HG02571 (cell line): ENCODE results near the gene ADAMTS2.

Source experiments
- ATAC-seq: cut with Tn5 transposase; IDR thresholded peaks from one replicate; pipeline ENCODE4 v1.9.1; 2021; ENCODE audit warnings: mild to moderate bottlenecking, moderate library complexity; ENCODE audit not compliant: unreplicated experiment

ADAMTS2 gene

DNA sequence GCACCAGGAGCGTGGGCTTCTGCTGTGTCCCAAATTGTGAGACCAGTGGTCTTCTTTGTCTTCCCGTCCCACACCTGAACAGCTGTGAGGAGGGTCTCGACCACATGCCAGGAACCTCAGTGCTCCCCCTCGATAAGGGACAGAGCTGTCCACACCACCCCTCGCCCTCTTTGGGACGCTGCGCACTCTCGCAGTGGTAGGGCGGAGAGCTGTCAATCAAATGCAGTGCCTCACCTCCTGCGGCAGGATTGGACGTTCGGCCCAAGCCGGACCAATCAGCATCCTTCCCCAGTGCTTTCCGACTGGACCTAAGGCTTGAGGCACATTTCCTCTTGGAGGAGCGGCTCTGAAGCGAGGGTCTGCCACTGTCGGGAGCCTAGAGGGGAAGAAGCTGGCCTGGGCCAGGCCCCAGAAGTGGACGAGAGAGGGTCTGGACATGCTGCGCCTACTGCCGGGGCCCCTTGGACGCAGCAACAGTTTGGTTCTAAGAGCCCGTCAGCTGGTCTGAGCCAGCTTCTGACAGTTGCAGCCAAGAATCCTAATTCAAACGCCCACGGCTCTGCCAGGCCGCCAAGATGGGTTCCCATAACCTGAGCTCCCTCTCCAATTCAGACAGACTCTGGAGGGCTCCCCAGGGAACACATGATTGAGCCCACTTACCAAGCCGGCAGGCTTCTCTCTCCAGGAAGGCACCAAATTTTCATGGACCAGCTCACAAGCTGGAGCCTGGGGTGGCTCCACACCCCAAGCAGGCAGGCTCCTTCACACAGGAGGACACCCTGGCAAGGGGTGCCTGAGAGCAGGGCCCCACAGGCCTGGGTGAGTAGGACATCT lies 28.1 kb upstream of the ADAMTS2 start:
- no peak for ATAC-seq

DNA sequence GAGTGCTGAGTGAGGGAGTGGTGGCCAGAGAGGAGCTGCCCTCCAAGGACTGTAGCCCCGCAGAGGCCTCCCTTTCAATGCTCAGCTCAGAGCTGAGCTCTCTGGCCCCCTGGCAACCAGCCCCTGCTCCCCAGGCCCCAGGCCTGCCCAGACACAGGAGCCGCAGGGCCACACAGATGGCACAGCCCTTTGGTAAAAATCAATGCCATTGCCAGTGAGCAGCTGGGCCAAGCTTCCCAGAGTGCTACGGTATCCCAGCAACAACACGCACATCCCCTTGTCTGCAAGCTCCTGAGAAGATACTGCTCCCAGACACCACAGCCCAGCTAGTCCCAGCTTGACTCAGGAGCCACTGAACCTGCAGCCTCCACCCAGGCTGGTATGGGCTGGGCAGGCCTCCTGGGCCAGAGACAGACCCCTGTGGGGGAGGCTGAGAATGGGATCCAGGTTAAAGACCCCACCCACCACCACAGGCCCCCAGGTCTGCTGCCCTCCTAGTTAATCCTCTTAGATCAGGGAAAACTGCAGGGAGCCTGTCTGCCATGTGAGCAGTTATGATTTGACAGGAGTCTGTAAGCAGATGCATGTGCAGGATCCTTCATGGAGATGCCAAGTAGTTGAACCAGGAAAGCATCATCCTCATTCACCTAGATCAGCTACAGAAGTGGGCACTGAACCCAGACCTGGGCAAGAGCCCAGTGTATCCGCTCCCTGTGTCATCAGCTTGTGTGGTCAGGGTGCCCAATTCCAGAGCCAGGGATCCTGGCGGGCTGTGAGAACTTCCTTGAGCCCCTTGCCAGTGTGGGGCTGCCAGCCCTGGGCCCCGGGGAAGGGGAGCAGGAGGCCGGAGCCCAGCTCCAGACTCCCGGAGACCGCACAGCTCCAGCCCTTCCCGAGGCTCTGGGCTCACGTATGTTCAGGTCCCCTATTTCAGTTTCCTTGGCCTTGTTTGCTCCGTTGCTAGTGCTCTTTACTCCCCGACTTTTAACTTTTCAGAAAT lies 26.7 kb upstream of the ADAMTS2 start:
- ATAC-seq, result no peak

DNA sequence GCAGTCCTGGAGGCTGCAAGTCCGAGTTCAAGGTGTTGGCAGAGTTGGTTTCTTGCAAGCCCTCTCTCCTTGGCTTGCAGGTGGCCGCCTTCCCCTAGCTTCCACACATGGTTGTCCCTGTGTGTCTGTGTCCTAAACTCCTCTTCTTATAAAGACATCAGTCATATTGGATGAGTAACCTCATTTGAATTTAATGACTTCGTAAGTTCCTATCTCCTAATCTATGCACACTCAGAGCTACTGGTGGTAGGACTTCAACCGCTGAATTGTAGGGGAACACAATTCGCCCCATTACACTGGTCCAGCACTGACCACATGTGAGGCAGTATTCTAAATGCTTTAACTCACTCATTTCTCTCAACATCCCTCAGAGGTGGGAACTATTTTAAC lies 25.9 kb upstream of the ADAMTS2 start:
- no peak for ATAC-seq

DNA sequence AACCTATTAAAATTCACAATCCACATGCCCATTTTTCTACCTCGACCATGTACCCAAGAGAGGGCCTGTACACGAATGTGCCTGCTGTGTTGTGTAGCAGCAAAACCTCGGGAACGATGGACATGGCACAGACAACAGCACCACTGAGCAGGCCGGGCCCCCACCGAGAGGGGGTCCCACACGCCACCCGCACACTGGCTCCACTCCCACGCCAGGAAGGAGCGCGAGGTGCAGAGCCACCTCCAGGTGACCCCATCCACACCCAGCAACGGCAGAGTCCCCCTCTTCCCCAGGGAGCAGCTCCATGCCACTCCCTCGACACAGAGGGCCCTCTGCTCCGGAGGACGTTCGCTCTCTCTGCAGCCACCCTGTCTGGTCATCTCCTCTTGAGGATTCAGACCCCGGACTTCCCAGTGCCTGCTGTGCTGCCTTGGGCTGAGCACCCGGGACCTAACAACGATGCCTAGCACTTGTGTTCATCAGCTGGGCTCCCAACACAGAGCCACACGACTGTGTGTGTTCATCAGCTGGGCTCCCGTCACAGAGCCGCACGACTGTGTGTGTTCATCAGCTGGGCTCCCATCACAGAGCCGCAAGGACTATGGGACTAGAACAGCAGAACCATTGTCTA lies 25.3 kb upstream of the ADAMTS2 start:
- ATAC-seq, result no peak

DNA sequence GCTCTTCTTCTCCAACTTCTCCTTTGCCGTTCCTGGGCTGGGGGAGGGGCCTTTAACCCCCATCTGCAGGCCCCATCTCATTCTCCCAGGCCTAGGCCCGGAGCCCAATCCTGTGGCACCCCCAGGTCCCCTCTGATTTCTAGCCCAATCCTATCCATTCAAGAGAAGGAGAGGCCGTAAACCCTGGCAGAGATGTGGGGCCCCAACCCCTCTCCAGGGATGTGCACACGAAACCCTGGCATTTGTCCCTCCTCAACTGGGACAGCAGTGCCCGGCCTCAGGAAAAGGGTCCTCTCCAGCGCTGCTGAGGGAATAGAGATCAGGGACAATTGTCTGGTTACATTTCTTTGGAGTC lies 24.2 kb upstream of the ADAMTS2 start:
- no peak for ATAC-seq

DNA sequence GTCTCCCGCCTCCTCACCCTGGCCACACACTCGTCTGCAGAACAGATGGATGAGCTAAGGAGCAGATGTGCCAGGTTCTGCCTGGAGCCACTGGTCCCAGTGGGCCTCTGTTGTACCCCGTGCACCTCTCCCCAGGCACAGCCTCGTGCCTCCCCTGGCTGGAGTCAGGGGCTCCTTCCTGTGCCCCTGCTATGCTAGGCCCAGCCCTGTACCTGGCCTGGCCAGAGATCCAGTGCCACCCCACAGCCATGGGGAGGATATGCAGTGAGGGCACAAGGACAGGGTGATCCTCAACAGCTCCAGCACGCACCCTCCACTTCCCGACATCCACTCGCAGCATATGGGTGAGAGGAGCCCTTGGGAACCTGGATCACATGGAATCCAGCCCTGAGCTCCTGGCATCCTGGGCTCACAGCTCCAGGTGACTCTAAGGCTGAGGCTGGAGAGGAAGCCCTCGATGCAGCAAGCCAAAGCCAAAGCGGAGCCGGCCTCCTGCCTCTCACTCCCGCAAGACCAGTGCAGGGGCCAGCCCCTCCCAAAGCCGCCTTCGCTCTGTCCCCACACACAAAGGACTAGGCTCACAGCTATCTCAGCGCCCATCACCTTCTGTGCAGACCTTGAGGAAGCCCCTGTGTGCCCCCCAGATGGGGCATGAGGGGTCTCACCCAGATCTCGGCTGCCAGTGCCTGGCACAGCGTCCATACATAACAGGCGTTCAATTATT lies 23.7 kb upstream of the ADAMTS2 start:
- ATAC-seq, result no peak

DNA sequence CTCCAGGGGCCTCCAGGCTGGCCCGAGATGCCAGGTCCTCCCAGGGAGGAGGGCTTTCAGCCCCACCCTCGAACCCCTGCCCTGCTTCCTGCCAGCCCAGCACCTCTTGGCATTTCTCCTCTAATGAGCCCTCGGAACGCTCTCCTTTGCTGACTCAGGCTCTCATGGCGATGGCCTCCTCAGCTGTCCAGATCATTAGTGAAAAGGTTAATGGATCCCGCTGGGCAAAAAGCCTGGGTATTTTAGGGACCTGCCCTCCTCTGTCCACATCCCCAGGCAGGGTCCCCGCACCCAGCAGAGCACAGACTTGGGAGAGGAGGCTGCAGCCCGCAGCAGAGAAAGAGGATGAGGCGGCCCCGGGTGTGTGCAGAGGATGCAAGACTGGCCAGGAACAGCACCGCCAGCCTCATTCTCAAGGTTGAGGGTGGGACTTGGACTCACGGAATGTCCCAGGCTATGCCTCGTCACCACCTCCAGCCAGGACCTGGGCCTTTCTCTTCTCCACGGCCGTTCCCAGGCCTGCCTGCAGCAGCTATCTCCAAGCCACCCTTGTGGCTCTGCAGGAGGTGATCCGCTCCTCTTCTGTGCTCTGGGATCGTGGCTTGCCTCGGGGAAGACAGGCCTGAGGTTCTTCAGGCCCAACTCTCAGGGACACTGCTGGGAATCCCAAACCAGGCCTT lies 23.0 kb upstream of the ADAMTS2 start:
- ATAC-seq, result no peak

- no peak for ATAC-seq
Observed at GRCh38 chr5:179367491-179367890, 22.2 kb upstream of the ADAMTS2 start.

GRCh38 chr5:179362355-179362754 lies 17.1 kb upstream of the ADAMTS2 start:
- no peak for ATAC-seq

GRCh38 chr5:179361037-179361603 lies 15.9 kb upstream of the ADAMTS2 start:
- no peak for ATAC-seq

GRCh38 chr5:179357031-179357430 lies 11.8 kb upstream of the ADAMTS2 start:
- ATAC-seq, result no peak

DNA sequence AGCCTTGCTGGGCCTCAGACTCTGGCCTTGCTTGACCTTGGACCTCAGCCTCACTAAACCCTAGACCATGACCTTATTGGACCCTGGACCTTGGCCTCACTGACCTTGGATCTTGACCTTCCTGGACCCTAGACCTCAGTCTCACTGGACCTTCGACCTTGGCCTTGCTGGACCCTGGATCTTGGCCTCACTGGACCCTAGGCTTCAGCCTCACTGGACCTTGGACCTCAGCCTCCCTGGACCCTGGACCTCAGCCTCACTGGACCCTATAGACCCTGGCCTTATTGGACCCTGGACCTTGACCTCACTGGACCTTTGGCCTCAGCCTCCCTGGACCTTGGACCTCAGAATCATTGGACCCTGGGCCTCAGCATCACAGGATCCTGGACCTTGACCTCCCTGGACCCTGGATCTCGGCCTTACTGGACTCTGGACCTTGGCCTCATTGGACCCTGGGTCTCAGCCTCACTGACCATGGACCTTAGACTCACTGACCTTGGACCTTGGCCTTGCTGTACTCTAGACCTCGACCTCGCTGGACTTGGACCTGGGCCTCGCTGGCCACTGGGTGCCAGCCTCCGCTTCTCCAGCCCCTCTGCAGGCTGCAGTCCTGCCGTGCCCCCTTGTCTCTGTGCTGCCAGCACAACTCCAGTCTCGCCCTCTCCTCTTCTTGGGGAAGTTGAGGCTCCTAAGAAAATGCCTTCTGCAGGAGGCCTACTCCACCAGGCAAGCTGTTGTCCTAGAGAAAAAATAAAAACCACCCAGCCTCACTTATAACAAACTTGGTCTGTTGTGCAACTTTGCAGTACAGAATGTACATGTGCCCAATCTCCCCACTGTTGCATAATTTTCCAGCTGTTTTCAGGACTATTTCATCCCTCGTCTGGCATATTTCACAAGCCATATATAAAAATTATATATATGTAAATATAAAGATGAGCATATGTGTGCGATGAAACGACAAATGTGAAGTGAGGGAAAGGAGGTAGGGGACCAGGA lies 11.0 kb upstream of the ADAMTS2 start:
- no peak for ATAC-seq

GRCh38 chr5:179354305-179354882 lies 9.1 kb upstream of the ADAMTS2 start:
- no peak for ATAC-seq

- ATAC-seq, result no peak
Observed at GRCh38 chr5:179348843-179349242, 3.6 kb upstream of the ADAMTS2 start.

DNA sequence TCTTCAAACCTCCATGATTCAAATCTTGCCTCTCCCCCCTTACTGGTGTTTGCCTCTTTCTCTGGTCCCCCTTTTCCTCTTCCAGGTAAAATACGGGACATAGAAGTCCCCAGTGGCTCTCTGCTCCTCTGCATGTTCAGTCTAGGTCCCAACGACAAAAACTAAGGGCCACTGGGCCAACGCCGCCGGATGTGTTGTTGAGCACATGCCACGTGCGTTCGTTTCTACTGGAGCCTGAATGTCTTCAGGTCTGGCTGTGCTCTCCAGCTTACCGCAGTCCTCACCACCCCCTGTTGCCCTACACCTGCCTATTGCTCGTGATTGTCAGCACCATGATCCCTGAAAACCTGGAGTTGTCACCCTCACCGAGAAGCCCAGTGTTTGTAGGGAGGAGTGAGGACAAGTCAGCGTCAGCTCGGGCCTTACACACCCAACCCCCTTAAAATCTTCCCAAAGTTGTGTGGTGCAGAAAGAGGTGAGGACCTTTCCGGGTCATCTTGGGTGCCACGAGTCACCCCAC lies 2.8 kb upstream of the ADAMTS2 start:
- ATAC-seq, result no peak

DNA sequence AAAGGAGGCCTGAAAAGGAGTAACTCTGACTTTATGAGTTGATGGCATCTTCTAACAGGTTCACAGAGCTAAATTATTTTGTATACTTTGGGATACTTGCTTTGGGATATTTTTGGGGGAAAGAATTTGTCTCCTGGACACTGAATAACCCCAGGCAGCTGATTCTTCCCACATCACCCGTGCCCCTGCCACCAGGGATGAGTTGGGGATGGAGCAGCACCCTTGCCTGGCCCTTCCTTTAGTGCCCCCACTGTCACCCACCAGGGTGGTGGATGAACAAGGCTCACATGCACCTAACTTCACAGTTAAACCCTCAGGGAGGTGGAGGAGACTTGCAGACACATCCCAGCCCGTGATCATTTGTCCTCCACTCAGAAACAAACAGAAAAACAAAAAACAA lies 2.3 kb upstream of the ADAMTS2 start:
- ATAC-seq, result no peak

DNA sequence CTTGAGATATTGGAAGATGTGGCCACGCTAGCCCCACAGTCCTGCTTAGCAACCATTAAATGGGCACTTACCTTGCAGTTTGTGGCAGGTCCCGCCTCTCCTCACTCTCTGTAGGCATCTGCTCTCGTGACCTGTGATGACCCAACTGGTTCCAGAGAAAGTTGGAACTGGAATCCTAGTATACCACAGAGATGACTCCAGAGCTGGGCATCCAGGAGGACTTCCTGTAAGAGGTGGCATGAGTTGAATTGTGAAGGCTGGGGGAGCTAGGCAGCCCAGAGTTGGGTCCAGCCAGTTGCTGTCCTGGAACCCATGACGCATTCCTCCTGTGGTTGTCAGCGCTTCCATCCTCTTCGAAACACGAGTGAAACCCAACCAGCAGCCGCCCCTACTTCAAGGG lies 1.6 kb upstream of the ADAMTS2 start:
- ATAC-seq, result no peak

GRCh38 chr5:179346401-179346800 lies 1.1 kb upstream of the ADAMTS2 start:
- no peak for ATAC-seq
